HepG2 (cell line): Measurements from ENCODE around the gene PLEKHH3. TPM values are rescaled to one million over a fixed set of nuclear protein-coding genes. Genes with fewer than 3 reads are reported as not detected.

Experiments used
- CBX1 ChIP-seq: IDR thresholded peaks from one replicate; pipeline ENCODE4 v1.6.1; 2016; ENCODE audit warnings: antibody characterized with exemption, low read depth
- CENPBD1 ChIP-seq: sonication (generic); formaldehyde crosslinking; IDR thresholded peaks from 2 replicates; pipeline ENCODE4 v1.8.0; 2022; ENCODE audit warnings: missing genetic modification reagents, low read depth, mild to moderate bottlenecking, borderline replicate concordance
- FOXK1 ChIP-seq: sonication (generic); formaldehyde crosslinking; IDR thresholded peaks from 2 replicates; pipeline ENCODE4 v1.4.0; 2020; ENCODE audit warnings: low read depth, missing genetic modification reagents, borderline replicate concordance
- IRF2 ChIP-seq: IDR thresholded peaks from 2 replicates; pipeline ENCODE4 v1.6.1; 2018; ENCODE audit warnings: missing genetic modification reagents, missing compliant biosample characterization
- KLF13 ChIP-seq: sonication (generic); formaldehyde crosslinking; IDR thresholded peaks from 2 replicates; pipeline ENCODE4 v1.4.0; 2020; ENCODE audit warnings: mild to moderate bottlenecking, missing genetic modification reagents
- MXD1 ChIP-seq: sonication (generic); formaldehyde crosslinking; IDR thresholded peaks from 2 replicates; pipeline ENCODE4 v1.4.0; 2020; ENCODE audit warnings: mild to moderate bottlenecking, missing genetic modification reagents
- MXI1 ChIP-seq: IDR thresholded peaks from 3 replicates; pipeline ENCODE4 v1.6.1; 2012; ENCODE audit warnings: low read depth, low read length, inconsistent platforms, borderline replicate concordance
- POLR2AphosphoS5 ChIP-seq: IDR thresholded peaks from 2 replicates; pipeline ENCODE4 v1.6.1; 2012; ENCODE audit warnings: low read depth, low read length
- PTBP1 ChIP-seq: fragments of 200-400 bp; formaldehyde crosslinking; IDR thresholded peaks from 2 replicates; pipeline ENCODE4 v1.6.1; 2018; ENCODE audit warnings: low read length, low read depth; ENCODE audit not compliant: poor library complexity, severe bottlenecking
- YEATS2 ChIP-seq: sonication (generic); formaldehyde crosslinking; IDR thresholded peaks from 2 replicates; pipeline ENCODE4 v1.4.0; 2020; ENCODE audit warnings: missing genetic modification reagents, borderline replicate concordance
- ZBTB40 ChIP-seq, 2 experiments: fragments of 450-650 bp in 1 of 2; sonication (generic) in 1 of 2; formaldehyde crosslinking in 1 of 2; IDR thresholded peaks; 2 replicates each; pipeline versions ENCODE4 v1.6.1 to v1.8.0; 2016 to 2022; ENCODE audit warnings: antibody characterized with exemption in 1 of 2, mild to moderate bottlenecking in 1 of 2, missing genetic modification reagents in 1 of 2
- ZC3H4 ChIP-seq: sonication (generic); formaldehyde crosslinking; IDR thresholded peaks from 2 replicates; pipeline ENCODE4 v1.4.0; 2020; ENCODE audit warnings: missing genetic modification reagents, borderline replicate concordance
- ZNF253 ChIP-seq: sonication (generic); formaldehyde crosslinking; IDR thresholded peaks from 2 replicates; pipeline ENCODE4 v1.8.0; 2022; ENCODE audit warnings: mild to moderate bottlenecking, missing genetic modification reagents, borderline replicate concordance
- ZNF503 ChIP-seq: sonication (generic); formaldehyde crosslinking; IDR thresholded peaks from 2 replicates; pipeline ENCODE4 v1.4.0; 2020; ENCODE audit warnings: missing genetic modification reagents
- ZNF570 ChIP-seq: sonication (generic); formaldehyde crosslinking; IDR thresholded peaks from 2 replicates; pipeline ENCODE4 v1.4.0; 2020; ENCODE audit warnings: mild to moderate bottlenecking, missing genetic modification reagents, borderline replicate concordance
- ZNF790 ChIP-seq: sonication (generic); formaldehyde crosslinking; IDR thresholded peaks from 2 replicates; pipeline ENCODE4 v1.8.0; 2022; ENCODE audit warnings: missing genetic modification reagents, mild to moderate bottlenecking, borderline replicate concordance
- polyA plus RNA-seq, 8 experiments: library from polyadenylated mRNA; depleted of rRNA in 3 of 8; stranded (reverse) in 7 of 8; unstranded in 1 of 8; fragments of >200 nt; fragmentation: Illumina TruSeq in 4 of 8; extraction: Trizol in 4 of 8; gene quantifications; 2 replicates each; pipeline versions ENCODE4 v1.2.1 to v1.2.3, GENCODE V29; 2011 to 2016; ENCODE audit warnings: low read depth in 4 of 8, missing spikeins in 1 of 8, mixed read lengths in 1 of 8; ENCODE audit not compliant: insufficient read depth in 1 of 8
- total RNA-seq, 5 experiments: library from RNA; depleted of rRNA; stranded (reverse); fragments of >200 nt; fragmentation: Illumina TruSeq; extraction: Trizol; gene quantifications; 2 replicates each; pipeline ENCODE4 v1.2.3, GENCODE V29; 2016; ENCODE audit warnings: low read depth in 1 of 5

The PLEKHH3 gene
- total and polyA plus RNA-seq, 2 of the 13 experiments (the other 11 are each of a cell fraction or from before 2014, with no cell fraction given): 6.0 to 19.9 TPM

GRCh38 chr17:42677921-42678781 is 1.4 kb upstream of the PLEKHH3 start (continued):
- TF ChIP-seq IRF2 (CRISPR knock-in tag) (peak; percentile 78), ZNF503 (CRISPR knock-in tag) (peak; percentile 14; the same call in 1 of the 2 replicates), ZBTB40 (IDR thresholded peaks at IDR 0.05) (no peak), ZBTB40 (CRISPR knock-in tag; IDR thresholded peaks at IDR 0.05) (peak; percentile 13; the same call in 1 of the 2 replicates), FOXK1 (CRISPR knock-in tag) (peak; percentile 77; the same call in 1 of the 2 replicates), YEATS2 (peak; percentile 79), ZNF570 (CRISPR knock-in tag) (no peak), CBX1 (no peak), CENPBD1 (CRISPR knock-in tag) (no peak), PTBP1 (no peak), MXD1 (CRISPR knock-in tag) (no peak), ZNF790 (no peak), ZC3H4 (CRISPR knock-in tag) (peak; percentile 75; the same call in 1 of the 2 replicates), POLR2AphosphoS5 (peak; percentile 96), ZNF253 (CRISPR knock-in tag) (no peak), MXI1 (peak; percentile 59; the same call in 1 of the 3 replicates), KLF13 (CRISPR knock-in tag) (no peak)
